ENCODE data around the gene CTNNA2. TPM values are rescaled to one million over a fixed set of nuclear protein-coding genes. Genes with fewer than 3 reads are reported as not detected.

Gene CTNNA2
- total RNA-seq, 1 donor from 2014 or later = not detected

- no peak for DNase-seq (ENCODE audit: extremely low read depth, low read depth, low spot score)
Measured at GRCh38 chr2:79844011-79844410, 331.2 kb downstream of the CTNNA2 start.

DNA sequence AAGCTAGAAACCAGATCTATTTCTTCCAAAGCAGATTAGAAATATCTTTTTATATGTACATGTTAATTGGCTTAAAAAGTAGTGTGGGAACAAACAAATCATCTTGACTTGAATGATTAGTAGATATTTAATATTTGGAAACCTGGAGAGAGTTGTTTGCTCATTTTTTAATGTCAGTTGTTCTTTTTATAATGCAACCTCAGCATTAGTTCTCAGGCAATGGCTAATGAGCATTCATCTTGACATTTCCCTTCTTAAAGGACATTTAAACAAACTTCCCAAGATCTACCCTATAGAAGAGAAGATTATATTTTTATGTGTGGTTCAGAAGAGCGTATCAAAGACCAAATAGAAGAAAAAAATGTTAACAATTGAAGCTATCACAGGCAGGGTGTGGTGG lies 334.0 kb downstream of the CTNNA2 start:
- no peak for DNase-seq (ENCODE audit: extremely low read depth, low read depth, low spot score)

GRCh38 chr2:79849241-79849640 lies 336.4 kb downstream of the CTNNA2 start:
- DNase-seq (ENCODE audit: extremely low read depth, low read depth, low spot score) = no peak

DNA sequence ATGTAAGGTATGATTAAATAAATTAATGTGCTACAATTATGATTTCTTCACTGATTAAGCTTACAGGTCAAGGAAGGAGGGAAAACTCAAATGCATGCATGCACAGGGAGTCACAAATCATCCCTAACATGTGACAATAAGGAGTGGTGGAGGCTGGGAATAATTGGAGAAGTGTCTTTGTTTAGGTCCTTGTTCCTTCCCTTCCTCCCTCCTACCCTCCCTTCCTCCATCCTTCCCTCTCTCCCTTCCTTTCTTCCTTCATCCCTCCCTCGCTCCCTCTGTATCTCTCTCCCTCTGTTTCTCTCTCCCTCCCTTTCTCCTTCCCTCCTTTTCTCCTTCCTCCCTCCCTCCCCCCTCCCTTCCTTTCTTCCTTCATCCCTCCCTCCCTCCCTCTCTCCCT lies 337.1 kb downstream of the CTNNA2 start:
- DNase-seq (ENCODE audit: extremely low read depth, low read depth, low spot score) = no peak

GRCh38 chr2:79850912-79851311 lies 338.1 kb downstream of the CTNNA2 start:
- no peak for DNase-seq (ENCODE audit: extremely low read depth, low read depth, low spot score)

DNA sequence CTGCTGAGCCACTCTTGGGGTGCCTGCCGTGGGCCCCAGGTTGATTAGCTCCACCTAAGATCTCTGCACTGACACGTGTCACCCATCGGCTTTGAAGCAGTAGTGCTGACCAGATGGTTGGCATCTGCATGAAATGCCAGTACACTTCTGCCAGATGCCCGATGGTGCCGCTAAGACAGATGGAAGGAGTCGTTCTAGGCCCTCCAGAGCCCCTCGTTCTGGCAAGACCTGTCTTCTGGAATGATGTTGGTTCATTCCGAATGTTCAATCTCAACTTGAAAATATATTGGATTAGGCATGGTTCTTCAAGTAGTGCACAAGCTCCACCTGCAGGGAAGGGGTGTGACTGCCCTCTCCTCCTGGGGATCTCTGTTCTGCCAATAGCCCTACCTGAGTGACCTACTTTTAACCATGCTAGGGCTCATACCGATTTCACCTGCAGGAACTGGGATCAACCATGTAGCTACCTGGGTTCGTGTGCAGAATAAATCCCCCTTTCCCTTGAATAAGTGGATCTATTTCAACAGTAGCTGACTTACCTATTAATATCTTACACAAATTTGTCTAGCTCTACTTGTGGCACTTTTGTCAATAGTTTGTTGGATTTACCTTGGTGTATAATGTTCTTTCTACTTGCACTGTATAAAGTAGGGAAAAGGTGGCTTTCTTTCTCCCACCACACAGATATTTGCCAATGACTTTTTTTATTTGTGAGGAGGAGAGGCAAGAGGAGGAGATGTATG lies 342.6 kb downstream of the CTNNA2 start:
- DNase-seq (ENCODE audit: extremely low read depth, low read depth, low spot score) = no peak

DNA sequence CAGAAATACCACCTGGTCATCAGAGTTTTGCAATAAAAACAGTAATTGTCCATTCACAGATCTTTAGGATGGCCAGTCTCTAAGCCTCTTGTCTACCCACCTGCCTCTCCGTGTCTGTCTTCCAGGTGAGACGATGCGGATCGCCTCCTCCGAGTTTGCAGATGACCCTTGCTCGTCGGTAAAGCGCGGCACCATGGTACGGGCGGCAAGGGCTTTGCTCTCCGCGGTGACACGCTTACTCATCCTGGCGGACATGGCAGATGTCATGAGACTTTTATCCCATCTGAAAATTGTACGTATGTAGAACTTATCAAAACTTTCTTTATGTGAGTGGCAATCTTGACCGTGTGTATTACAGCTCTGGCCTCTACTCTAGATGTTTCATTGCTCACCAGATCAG lies 345.0 kb downstream of the CTNNA2 start:
- DNase-seq (ENCODE audit: extremely low read depth, low read depth, low spot score) = no peak

DNA sequence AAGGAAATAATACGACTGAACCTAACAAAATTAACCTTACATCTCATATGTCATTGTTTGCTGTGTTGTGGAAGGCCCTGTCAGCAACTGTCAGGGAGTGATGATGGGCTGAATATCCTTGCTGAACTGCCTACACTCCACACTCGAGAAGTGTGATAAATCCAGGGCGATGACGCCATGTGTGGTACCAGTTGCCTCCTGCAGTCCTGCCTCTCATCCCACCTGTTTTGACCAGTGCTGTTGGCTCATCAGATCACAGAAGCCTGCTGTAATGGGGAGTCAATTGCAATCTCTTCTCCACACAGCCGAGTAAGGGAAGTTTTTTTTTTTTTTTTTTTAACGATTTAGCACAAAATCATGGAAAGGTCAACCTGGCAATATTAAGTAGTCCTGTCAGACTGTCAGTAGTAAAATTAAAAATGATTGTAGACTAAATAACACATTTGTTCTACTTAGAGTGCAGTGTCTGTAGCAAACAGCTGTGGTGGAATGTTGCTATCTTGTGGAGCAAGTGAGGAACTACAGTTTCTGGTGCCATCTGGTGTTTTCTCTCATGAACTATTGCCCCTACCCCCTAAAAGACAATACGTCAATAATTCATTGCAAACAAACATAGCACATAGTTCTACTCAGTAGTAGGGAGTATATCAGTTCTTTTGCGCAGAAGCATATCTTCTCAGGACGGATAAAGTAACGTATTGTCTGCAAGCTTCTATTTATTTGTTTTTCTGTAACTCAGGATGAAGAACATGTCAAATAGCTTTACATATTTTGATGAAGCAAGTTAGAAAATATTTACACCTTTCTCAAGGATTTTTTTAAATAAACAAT lies 347.6 kb downstream of the CTNNA2 start:
- DNase-seq (ENCODE audit: extremely low read depth, low read depth, low spot score) = no peak

DNA sequence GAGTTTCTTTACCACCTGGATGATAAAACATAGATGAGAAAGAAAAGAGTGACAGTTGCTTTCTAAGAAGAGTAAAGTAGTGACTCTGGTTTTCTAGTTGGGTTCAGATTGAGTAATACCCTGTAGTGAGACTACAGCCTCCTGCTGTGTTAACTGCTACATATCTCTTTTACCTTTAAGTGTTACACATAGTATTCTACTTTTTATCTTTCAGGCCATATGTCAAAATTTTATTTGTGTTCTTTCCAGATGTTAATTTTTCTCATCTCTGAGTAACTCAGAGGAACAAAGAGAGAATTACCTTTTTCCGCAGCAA lies 348.2 kb downstream of the CTNNA2 start:
- no peak for DNase-seq (ENCODE audit: extremely low read depth, low read depth, low spot score)

GRCh38 chr2:79862756-79863155 lies 349.9 kb downstream of the CTNNA2 start:
- no peak for DNase-seq (ENCODE audit: extremely low read depth, low read depth, low spot score)

GRCh38 chr2:79872656-79873055 lies 359.8 kb downstream of the CTNNA2 start:
- DNase-seq (ENCODE audit: extremely low read depth, low read depth, low spot score) = no peak

DNA sequence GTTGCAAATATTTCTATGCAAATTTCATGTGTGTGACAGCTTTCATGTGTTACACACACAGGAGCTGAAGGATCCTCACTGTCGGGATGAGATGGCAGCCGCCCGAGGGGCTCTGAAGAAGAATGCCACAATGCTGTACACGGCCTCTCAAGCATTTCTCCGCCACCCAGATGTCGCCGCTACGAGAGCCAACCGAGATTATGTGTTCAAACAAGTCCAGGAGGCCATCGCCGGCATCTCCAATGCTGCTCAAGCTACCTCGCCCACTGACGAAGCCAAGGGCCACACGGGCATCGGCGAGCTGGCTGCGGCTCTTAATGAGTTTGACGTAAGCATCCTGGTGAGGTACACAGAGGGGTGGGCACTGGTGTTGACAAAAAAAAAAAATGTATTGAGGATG lies 361.2 kb downstream of the CTNNA2 start:
- DNase-seq (ENCODE audit: extremely low read depth, low read depth, low spot score) = no peak

GRCh38 chr2:79876430-79876829 lies 363.6 kb downstream of the CTNNA2 start:
- no peak for DNase-seq (ENCODE audit: extremely low read depth, low read depth, low spot score)

- DNase-seq (ENCODE audit: extremely low read depth, low read depth, low spot score) = no peak
Measured at GRCh38 chr2:79882548-79882947, 369.7 kb downstream of the CTNNA2 start.

DNA sequence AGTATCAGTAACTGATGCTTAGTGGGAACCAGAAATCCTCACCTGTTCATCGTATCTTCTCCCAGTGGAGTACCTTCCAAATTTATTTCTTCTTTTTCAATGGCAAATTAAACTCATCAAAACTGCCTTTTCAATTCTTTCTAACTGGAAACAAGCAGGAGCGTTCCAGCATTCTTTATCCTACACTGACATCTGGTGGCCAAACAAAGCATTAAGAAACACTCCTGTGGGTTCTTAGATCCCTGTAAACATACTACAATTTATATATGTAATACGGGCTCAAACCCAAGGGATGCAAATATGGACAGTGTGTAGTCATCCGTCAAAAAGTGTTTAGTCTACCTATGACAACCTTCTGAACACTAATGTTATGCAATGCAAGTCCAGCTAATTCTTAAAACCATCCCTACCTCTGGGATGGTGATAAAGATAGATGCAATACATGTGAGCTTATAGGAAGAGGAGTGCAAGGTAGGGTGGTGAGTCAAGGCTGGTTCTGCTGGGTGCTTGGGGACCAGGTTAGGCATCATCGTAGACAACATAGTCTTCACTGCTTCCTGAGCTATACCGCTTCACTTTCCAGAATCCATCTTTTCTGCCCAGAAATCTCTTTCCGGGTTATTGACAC lies 375.0 kb downstream of the CTNNA2 start:
- peak; percentile 20 for DNase-seq (ENCODE audit: extremely low read depth, low read depth, low spot score)

DNA sequence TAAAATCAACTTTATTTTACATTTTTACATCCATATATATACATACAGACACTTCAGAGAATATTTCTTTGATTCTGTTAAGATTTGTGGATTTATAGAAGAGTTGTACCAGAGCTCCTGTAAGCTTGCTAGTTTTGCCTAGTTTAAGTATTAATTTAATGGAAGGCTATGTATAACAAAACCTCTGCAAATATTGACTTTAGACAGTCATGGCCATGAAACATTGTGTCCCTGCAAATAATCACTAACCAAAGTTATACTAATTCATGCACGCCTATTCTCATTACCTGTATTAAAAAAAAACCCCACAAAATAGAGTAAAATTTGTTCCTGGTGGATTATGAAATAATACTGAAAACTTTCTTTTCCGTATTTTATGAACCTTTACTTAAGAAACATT lies 379.3 kb downstream of the CTNNA2 start:
- DNase-seq (ENCODE audit: extremely low read depth, low read depth, low spot score) = no peak

GRCh38 chr2:79899196-79899595 lies 386.3 kb downstream of the CTNNA2 start:
- no peak for DNase-seq (ENCODE audit: extremely low read depth, low read depth, low spot score)

- DNase-seq (ENCODE audit: extremely low read depth, low read depth, low spot score) = no peak
Measured at GRCh38 chr2:79901161-79901560, 388.3 kb downstream of the CTNNA2 start.

GRCh38 chr2:79903222-79904000 lies 390.6 kb downstream of the CTNNA2 start:
- no peak for DNase-seq (ENCODE audit: extremely low read depth, low read depth, low spot score)

- no peak for DNase-seq (ENCODE audit: extremely low read depth, low read depth, low spot score)
Measured at GRCh38 chr2:79906139-79906890, 393.5 kb downstream of the CTNNA2 start.
